NCI-H1092 (cell line): ENCODE results near the gene TRDN.

Source experiments
- DNase-seq: peaks from one replicate; lab custom pipeline; 2025; lab: John Stamatoyannopoulos, UW

The TRDN gene

DNA sequence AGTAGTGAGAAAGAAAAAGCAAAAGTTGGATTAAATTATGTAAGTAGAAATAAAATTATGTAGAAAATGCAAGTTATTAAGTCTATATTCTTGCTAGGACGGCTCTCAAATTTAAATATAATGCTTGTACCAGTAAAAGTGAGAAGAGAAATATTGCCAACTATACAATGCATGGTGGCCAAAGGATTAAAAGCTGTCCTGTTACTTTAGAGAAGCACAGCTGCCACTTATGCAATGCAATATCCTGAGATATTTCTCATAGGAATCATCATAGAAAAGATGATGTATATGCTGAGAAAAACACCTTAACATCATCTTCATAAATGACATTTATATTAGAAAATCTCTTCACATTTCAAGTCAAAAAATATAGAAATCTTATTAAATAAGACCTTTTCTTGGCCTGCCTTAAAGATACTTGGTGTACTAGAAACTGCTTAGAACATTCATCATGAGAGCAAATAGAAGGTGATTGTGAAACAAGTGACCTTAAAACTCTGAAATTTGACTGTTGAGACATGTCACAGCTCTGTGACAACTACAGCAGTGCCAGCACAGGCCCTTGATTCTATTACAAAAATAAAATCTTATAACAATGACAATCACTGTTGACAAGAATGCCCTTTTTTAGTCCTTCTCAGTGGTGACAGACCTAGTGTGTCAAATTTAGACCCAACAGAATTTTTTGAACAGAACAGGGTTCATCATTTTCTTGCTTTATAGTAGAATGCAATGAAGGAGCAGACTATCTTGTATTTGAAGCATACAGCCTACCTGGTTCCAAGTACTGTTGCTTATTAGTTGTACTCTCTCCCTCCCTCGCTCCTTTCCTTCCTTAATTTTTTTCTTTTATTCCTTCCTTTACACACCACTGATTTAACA is 467.6 kb downstream of the TRDN start:
- no peak for DNase-seq

DNA sequence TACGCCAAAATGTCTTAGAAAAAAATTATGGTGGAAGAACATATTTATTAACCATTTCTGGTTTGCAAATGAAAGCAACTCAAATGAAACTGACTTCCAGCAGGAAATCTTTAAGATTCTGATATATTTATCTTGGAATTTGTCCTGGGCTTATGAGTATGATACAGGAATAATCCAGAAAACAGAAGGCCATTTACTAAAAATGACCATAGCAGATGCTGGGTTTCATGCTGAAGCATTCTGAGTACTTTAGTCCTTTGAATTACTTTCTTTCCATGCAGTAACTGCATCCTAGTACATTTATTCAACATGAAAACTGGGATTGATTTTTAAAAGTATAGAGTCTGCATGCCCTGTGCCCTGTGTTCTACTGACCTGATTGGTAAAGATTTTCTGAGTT is 468.3 kb downstream of the TRDN start:
- DNase-seq, result no peak
